Suprapubic skin (tissue), 4 donors: ENCODE data around the gene LRRC42. TPM values are rescaled to one million over a fixed set of nuclear protein-coding genes. Genes with fewer than 3 reads are reported as not detected.

Source experiments
- DNase-seq, 2 donors: peaks; one replicate each; pipeline ENCODE4 v3.0.0-alpha.2; 2019; ENCODE audit warnings: low spot score in 2 of 2
- H3K27ac ChIP-seq: fragments of 200-600 bp; sonication (generic); one replicate; pipeline ENCODE4 v1.5.1; 2019
- H3K27me3 ChIP-seq: fragments of 200-600 bp; sonication (generic); one replicate; pipeline ENCODE4 v1.5.1; 2019
- H3K36me3 ChIP-seq: fragments of 200-600 bp; sonication (generic); one replicate; pipeline ENCODE4 v1.5.1; 2019
- H3K4me1 ChIP-seq: fragments of 200-600 bp; sonication (generic); one replicate; pipeline ENCODE4 v1.5.1; 2019
- H3K4me3 ChIP-seq: fragments of 200-600 bp; sonication (generic); one replicate; pipeline ENCODE4 v1.5.1; 2019; ENCODE audit warnings: mild to moderate bottlenecking
- H3K9me3 ChIP-seq: fragments of 200-600 bp; sonication (generic); one replicate; pipeline ENCODE4 v1.5.1; 2019
- EP300 ChIP-seq: sonication (generic); formaldehyde crosslinking; IDR thresholded peaks from one replicate; pipeline ENCODE4 v1.6.1; 2017; ENCODE audit warnings: antibody characterized with exemption
- POLR2A ChIP-seq, 2 donors: fragments of 450-650 bp; IDR thresholded peaks; one replicate each; pipeline ENCODE4 v1.6.1; 2017; ENCODE audit warnings: antibody characterized with exemption in 2 of 2, mild to moderate bottlenecking in 2 of 2, moderate library complexity in 2 of 2
- POLR2AphosphoS5 ChIP-seq, 3 donors: sonication (generic); formaldehyde crosslinking; IDR thresholded peaks; one replicate each; pipeline ENCODE4 v1.6.1; 2017; ENCODE audit warnings: antibody characterized with exemption in 3 of 3
- WGBS: methylation state at CpG from one replicate; pipeline ENCODE4 v1.1.5; 2018; 5-methylcytosine and 5-hydroxymethylcytosine counted together
- total RNA-seq, 4 donors: library from RNA; depleted of rRNA; stranded (reverse); fragments of >200 nt; gene quantifications; one replicate each; pipeline ENCODE4 v1.1.0, GENCODE V29; 2016
- TF ChIP-seq, protein P1 (sequence below), 2 donors: fragments of 200-600 bp in 1 of 2; fragments of 450-650 bp in 1 of 2; sonication (generic) in 1 of 2; IDR thresholded peaks; one replicate each; pipeline ENCODE4 v1.5.1; 2016 to 2019; ENCODE audit warnings: antibody characterized with exemption in 2 of 2, mild to moderate bottlenecking in 1 of 2, moderate library complexity in 1 of 2

LRRC42 gene
- total RNA-seq, 4 donors from 2014 or later, result 22.2 to 31.1 (median 28.3) TPM

- no peaks in the 10 kb centered on the region for H3K9me3 ChIP-seq
- peaks cover 4% of the 10 kb centered on the region for H3K36me3 ChIP-seq
- no peak for DNase-seq
- 84% methylated on average over 7 of the region's 7 CpGs for WGBS
- TF ChIP-seq EP300, result no peak
- TF ChIP-seq POLR2AphosphoS5 (IDR thresholded peaks at IDR 0.05), result no peak
- TF ChIP-seq, protein P1, sequence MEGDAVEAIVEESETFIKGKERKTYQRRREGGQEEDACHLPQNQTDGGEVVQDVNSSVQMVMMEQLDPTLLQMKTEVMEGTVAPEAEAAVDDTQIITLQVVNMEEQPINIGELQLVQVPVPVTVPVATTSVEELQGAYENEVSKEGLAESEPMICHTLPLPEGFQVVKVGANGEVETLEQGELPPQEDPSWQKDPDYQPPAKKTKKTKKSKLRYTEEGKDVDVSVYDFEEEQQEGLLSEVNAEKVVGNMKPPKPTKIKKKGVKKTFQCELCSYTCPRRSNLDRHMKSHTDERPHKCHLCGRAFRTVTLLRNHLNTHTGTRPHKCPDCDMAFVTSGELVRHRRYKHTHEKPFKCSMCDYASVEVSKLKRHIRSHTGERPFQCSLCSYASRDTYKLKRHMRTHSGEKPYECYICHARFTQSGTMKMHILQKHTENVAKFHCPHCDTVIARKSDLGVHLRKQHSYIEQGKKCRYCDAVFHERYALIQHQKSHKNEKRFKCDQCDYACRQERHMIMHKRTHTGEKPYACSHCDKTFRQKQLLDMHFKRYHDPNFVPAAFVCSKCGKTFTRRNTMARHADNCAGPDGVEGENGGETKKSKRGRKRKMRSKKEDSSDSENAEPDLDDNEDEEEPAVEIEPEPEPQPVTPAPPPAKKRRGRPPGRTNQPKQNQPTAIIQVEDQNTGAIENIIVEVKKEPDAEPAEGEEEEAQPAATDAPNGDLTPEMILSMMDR (IDR thresholded peaks at IDR 0.05), result no peak
- no peak for TF ChIP-seq POLR2A (IDR thresholded peaks at IDR 0.05)
- H3K27me3 ChIP-seq, result no peaks in the 10 kb centered on the region
- no peak overlapping the region for H3K27ac ChIP-seq
- H3K4me3 ChIP-seq, result no peak overlapping the region
- peaks cover 22% of the 10 kb centered on the region for H3K4me1 ChIP-seq
Observed at GRCh38 chr1:53942127-53942957, 3.8 kb upstream of the LRRC42 start.

DNA sequence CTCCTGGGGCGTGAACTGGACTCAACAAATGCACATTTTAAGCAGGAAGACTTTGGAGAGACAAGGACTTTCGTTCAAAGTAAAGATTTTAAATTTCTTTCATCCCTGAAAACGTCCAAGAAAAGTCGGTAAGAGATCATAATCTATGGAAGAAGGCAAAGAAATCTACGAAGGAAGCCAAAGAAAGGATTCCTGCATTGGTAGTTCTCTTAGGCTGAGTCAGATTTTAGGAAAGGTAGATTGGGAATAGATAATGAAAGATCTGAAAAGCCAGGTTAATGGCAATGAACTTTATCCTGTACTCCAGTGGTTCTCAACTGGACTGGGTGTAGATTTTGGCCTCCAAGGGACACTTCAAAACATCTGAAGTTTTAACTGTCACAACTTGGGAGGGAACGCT, 3.1 kb upstream of the LRRC42 start:
- Histone ChIP-seq H3K36me3 (no peaks in the 10 kb centered on the region), H3K4me3 (no peak overlapping the region), H3K4me1 (peaks cover 28% of the 10 kb centered on the region), H3K27me3 (no peaks in the 10 kb centered on the region), H3K9me3 (no peaks in the 10 kb centered on the region), H3K27ac (no peak overlapping the region)
- TF ChIP-seq, protein P1 (IDR thresholded peaks at IDR 0.05), result no peak
- TF ChIP-seq POLR2AphosphoS5 (IDR thresholded peaks at IDR 0.05), result no peak
- no peak for TF ChIP-seq POLR2A (IDR thresholded peaks at IDR 0.05)
- no peak for TF ChIP-seq EP300
- no peak for DNase-seq
- 86% methylated on average over 6 of the region's 6 CpGs for WGBS

DNA sequence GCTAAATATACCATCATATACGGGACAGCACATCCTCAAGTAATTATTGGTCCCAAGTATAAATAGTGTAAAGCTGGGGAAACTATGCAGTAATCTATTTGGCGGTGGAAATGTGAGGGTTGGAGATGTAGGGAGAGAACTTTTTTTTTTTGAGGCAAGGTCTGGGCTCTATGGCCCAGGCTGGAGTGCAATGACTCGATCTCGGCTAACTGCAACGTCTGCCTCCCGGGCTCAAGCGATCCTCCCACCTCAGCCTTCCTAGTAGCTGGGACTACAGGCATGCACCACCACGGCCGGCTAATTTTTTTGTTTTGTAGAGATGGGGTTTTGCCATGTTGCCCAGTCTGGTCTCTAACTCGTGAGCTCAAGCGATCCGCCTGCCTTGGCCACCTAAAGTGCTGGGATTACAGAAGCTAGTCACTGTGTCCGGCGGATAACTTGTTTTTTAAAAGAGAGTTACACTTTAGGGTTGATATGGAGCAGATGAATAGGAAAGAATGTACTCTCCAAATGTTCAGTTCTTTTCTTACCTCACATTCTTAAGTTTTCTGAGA, 2.6 kb upstream of the LRRC42 start:
- WGBS, result 95% methylated on average over 14 of the region's 14 CpGs
- Histone ChIP-seq H3K36me3 (no peaks in the 10 kb centered on the region), H3K4me1 (peaks cover 28% of the 10 kb centered on the region), H3K27me3 (no peaks in the 10 kb centered on the region), H3K9me3 (no peaks in the 10 kb centered on the region), H3K4me3 (no peak overlapping the region), H3K27ac (no peak overlapping the region)
- TF ChIP-seq POLR2A (IDR thresholded peaks at IDR 0.05), result no peak
- TF ChIP-seq EP300, result no peak
- TF ChIP-seq POLR2AphosphoS5 (IDR thresholded peaks at IDR 0.05), result no peak
- TF ChIP-seq, protein P1 (IDR thresholded peaks at IDR 0.05), result no peak
- DNase-seq, result no peak

DNA sequence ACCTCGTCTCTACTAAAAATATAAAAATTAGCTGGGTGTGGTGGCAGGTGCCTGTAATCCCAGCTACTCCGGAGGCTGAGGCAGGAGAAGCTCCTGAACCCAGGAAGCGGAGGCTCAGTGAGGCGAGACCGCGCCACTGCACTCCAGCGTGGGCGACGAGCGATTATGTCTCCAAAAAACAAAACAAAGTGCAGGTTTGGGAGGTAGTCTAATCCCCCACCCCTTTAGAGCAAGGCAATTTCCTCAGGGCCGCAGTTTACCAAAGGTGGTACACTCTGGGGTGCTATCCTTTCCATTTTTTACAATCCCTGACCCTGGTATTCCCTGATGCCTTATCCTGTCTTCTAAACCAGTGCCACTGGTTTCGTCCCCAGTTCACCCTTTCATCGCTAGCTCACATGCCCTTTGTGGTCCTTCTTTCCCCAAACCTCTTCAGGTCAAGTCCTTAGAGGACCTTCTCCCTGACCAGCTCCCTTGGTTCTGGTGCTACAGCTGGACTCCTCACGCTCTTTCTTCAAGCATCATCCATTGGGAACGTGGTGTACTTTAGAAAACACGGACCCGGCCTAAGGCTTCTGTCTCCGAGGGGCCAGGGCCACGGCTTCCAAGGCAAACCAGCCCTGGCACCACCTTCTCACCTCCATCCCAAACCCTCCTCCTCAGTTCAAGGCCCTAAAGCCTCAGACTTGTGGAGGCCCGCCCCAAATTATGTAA, 1.5 kb upstream of the LRRC42 start:
- Histone ChIP-seq H3K27me3 (no peaks in the 10 kb centered on the region), H3K4me1 (peaks cover 28% of the 10 kb centered on the region), H3K36me3 (no peaks in the 10 kb centered on the region), H3K9me3 (no peaks in the 10 kb centered on the region), H3K4me3 (peak overlapping the region; percentile 90), H3K27ac (peak overlapping the region; percentile 92)
- 56% methylated on average over 20 of the region's 20 CpGs for WGBS
- no peak for DNase-seq
- TF ChIP-seq, protein P1 (IDR thresholded peaks at IDR 0.05), result no peak
- TF ChIP-seq EP300 (no peak), POLR2AphosphoS5 (IDR thresholded peaks at IDR 0.05) (no peak)

DNA sequence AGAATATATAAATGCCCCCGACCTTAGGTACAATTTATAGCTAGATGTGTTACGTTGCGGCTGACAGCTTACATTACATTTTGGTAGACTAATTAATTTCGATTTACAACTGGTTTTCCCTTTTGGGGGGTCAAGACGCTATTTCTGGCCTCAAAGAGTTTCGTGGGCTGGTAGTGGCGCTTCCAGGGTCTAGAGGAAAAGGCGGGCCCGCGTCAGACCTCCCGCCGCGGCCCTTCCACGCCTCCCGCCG, 1.0 kb upstream of the LRRC42 start:
- Histone ChIP-seq H3K27ac (peak overlapping the region; percentile 92), H3K27me3 (no peaks in the 10 kb centered on the region), H3K9me3 (no peaks in the 10 kb centered on the region), H3K4me3 (peak overlapping the region; percentile 90), H3K4me1 (peaks cover 28% of the 10 kb centered on the region), H3K36me3 (no peaks in the 10 kb centered on the region)
- 0% methylated on average over 16 of the region's 16 CpGs for WGBS
- TF ChIP-seq, protein P1 (IDR thresholded peaks at IDR 0.05), result no peak
- TF ChIP-seq POLR2AphosphoS5 (IDR thresholded peaks at IDR 0.05) (no peak), POLR2A (IDR thresholded peaks at IDR 0.05) (no peak), EP300 (no peak)
- no peak for DNase-seq
